ENCODE measurements around the gene TULP4. TPM values are rescaled to one million over a fixed set of nuclear protein-coding genes. Genes with fewer than 3 reads are reported as not detected.

TULP4 gene
- total and polyA plus RNA-seq, 10 donors, result 1.8 to 143 (median 78.1) TPM

- TF ChIP-seq, protein P1, sequence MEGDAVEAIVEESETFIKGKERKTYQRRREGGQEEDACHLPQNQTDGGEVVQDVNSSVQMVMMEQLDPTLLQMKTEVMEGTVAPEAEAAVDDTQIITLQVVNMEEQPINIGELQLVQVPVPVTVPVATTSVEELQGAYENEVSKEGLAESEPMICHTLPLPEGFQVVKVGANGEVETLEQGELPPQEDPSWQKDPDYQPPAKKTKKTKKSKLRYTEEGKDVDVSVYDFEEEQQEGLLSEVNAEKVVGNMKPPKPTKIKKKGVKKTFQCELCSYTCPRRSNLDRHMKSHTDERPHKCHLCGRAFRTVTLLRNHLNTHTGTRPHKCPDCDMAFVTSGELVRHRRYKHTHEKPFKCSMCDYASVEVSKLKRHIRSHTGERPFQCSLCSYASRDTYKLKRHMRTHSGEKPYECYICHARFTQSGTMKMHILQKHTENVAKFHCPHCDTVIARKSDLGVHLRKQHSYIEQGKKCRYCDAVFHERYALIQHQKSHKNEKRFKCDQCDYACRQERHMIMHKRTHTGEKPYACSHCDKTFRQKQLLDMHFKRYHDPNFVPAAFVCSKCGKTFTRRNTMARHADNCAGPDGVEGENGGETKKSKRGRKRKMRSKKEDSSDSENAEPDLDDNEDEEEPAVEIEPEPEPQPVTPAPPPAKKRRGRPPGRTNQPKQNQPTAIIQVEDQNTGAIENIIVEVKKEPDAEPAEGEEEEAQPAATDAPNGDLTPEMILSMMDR (IDR thresholded peaks at IDR 0.05 in 8 of 11, conservative IDR thresholded peaks at IDR 0.05 in 3 of 11), result no peak
- TF ChIP-seq POLR2A (IDR thresholded peaks at IDR 0.05), result no peak
- no peak for TF ChIP-seq POLR2AphosphoS5 (IDR thresholded peaks at IDR 0.05)
- WGBS, 5 donors, result 83 to 97% (median 91%) methylated on average over 8 of the region's 8 CpGs
- intact Hi-C loops (cut with DNase I; ENCODE audit: low total_unique reads), result loop anchor here (10.0 kb wide), 1 partner anchor 292 kb away; no protein-coding TSS in a partner anchor
- peaks cover 6 to 40% (median 17%) of the 10 kb centered on the region in 6 donors for H3K4me1 ChIP-seq
- H3K36me3 ChIP-seq, result no peaks in the 10 kb centered on the region
- peaks cover 0 to 61% (median 35%) of the 10 kb centered on the region in 7 donors for H3K27me3 ChIP-seq (replicated peaks in 1 of 7)
- no peak overlapping the region for H3K27ac ChIP-seq
- no peak overlapping the region for H3K4me3 ChIP-seq
- H3K9me3 ChIP-seq, result no peaks in the 10 kb centered on the region
- DNase-seq, result no peak
Measured at GRCh38 chr6:158517038-158517437, 204.8 kb downstream of the TULP4 start.

- intact Hi-C loops (cut with DNase I; ENCODE audit: low total_unique reads), result loop anchor here (10.0 kb wide), 1 partner anchor 293 kb away; no protein-coding TSS in a partner anchor
- TF ChIP-seq POLR2A (IDR thresholded peaks at IDR 0.05) (no peak), POLR2AphosphoS5 (IDR thresholded peaks at IDR 0.05) (no peak)
- TF ChIP-seq, protein P1 (IDR thresholded peaks at IDR 0.05 in 8 of 11, conservative IDR thresholded peaks at IDR 0.05 in 3 of 11), result no peak
- no peak overlapping the region for H3K4me3 ChIP-seq
- H3K4me1 ChIP-seq, result peaks cover 6 to 40% (median 17%) of the 10 kb centered on the region in 6 donors
- H3K36me3 ChIP-seq, result no peaks in the 10 kb centered on the region
- 60 to 77% (median 70%) methylated on average over 5 of the region's 5 CpGs for WGBS, 5 donors
- no peaks in the 10 kb centered on the region for H3K9me3 ChIP-seq
- no peak for DNase-seq
- H3K27ac ChIP-seq, result no peak overlapping the region
- peaks cover 0 to 64% (median 35%) of the 10 kb centered on the region in 7 donors for H3K27me3 ChIP-seq (replicated peaks in 1 of 7)
Measured at GRCh38 chr6:158517581-158517980, 205.3 kb downstream of the TULP4 start.

DNA sequence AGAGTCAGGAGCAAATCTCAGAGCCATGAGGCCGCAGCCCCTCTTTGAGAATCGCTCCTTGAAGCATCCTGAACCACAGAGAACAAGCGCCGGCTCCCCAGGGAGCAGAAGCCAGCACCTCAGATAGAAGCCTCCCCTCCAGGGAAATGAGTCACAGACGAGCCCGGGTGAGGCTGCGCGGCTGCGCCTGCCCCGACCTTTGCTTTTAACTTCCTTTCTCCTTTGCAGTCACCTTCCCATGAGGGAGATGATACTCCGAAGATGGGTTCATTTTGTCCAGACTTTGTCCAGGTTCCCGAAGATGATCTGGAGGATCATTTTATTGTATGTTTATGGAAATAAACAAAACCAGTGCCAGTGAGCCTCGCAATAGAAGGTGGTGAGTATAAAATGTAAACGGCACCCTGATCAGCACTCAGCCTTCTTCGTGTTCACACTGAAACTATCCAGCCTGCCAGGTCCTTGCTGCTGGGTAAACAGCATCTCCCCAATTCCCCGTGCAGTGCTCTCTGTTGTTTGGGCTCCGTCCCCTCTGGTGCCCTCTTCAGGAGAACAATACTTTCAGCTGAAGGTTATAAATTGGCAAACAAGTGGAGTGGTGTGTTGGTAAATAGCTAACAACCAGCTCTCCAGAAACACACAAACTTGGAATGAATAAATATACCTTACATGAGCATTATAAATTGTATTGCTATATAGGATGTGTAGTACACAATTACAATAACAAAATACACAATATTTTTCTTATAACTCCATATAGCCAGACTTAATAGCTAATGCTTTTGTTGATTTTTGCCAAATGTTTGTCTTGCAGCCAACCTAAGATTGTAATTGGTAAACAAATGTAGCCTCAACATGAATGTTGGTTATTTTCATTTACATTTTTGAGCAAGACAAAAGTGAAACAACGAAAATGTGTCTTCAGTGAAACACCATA, 206.2 kb downstream of the TULP4 start:
- Histone ChIP-seq H3K9me3 (no peaks in the 10 kb centered on the region), H3K4me1 (peaks cover 6 to 40% (median 17%) of the 10 kb centered on the region in 6 donors), H3K27ac (peak overlapping the region in 2 of 8 donors; percentile 36 to 51), H3K27me3 (replicated peaks in 1 of 7) (peaks cover 0 to 72% (median 35%) of the 10 kb centered on the region in 7 donors), H3K36me3 (no peaks in the 10 kb centered on the region), H3K4me3 (peak overlapping the region in 5 of 8 donors; percentile 0 to 58 (median 13))
- TF ChIP-seq, protein P1 (IDR thresholded peaks at IDR 0.05 in 8 of 11, conservative IDR thresholded peaks at IDR 0.05 in 3 of 11), result peak in 8 of 11 experiments; percentile 12 to 57 (median 47)
- peak in 2 of 3 donors; percentile 3 to 9 for TF ChIP-seq POLR2AphosphoS5 (IDR thresholded peaks at IDR 0.05)
- no peak for TF ChIP-seq POLR2A (IDR thresholded peaks at IDR 0.05)
- DNase-seq, result no peak
- WGBS, 5 donors, result 6 to 9% (median 7%) methylated on average over 16 to 18 of the region's 18 CpGs
- intact Hi-C loops (cut with DNase I; ENCODE audit: low total_unique reads), result loop anchor here (10.0 kb wide), 1 partner anchor 294 kb away; no protein-coding TSS in a partner anchor

- no peak for DNase-seq
- 66 to 84% (median 77%) methylated on average over 3 of the region's 3 CpGs for WGBS, 5 donors
Measured at GRCh38 chr6:158519300-158519699, 207.0 kb downstream of the TULP4 start.

More at GRCh38 chr6:158519300-158519699, 207.0 kb downstream of the TULP4 start:
- Histone ChIP-seq H3K36me3 (no peaks in the 10 kb centered on the region), H3K9me3 (no peaks in the 10 kb centered on the region), H3K4me3 (no peak overlapping the region), H3K27ac (no peak overlapping the region), H3K27me3 (replicated peaks in 1 of 7) (peaks cover 0 to 81% (median 41%) of the 10 kb centered on the region in 7 donors), H3K4me1 (peaks cover 6 to 36% (median 17%) of the 10 kb centered on the region in 6 donors)
- intact Hi-C loops (cut with DNase I; ENCODE audit: low total_unique reads), result loop anchor here (10.0 kb wide), 1 partner anchor 294 kb away; no protein-coding TSS in a partner anchor
- TF ChIP-seq POLR2AphosphoS5 (IDR thresholded peaks at IDR 0.05) (no peak), POLR2A (IDR thresholded peaks at IDR 0.05) (no peak)
- TF ChIP-seq, protein P1 (IDR thresholded peaks at IDR 0.05 in 8 of 11, conservative IDR thresholded peaks at IDR 0.05 in 3 of 11), result no peak
